GM23338 (cell line): ENCODE data around the gene EIF3K.

Source experiments
- CTCF ChIP-seq, 2 experiments: fragments of 200-600 bp in 1 of 2; sonication (generic) in 1 of 2; conservative IDR thresholded peaks; 2 replicates each; pipeline versions ENCODE4 v1.5.1 to v1.6.1; 2016 to 2017; ENCODE audit warnings: antibody characterized with exemption in 2 of 2, low read depth in 2 of 2, mild to moderate bottlenecking in 2 of 2, moderate library complexity in 1 of 2
- REST ChIP-seq: IDR thresholded peaks from one replicate; pipeline ENCODE4 v1.6.1; 2018; ENCODE audit warnings: antibody characterized with exemption; ENCODE audit not compliant: unreplicated experiment

- TF ChIP-seq CTCF (conservative IDR thresholded peaks at IDR 0.05; ENCODE audit: low read depth in 2 of 2), result no peak
- TF ChIP-seq REST, result no peak
These were observed 34.1 kb downstream of the EIF3K start for GRCh38 chr19:38653028-38653571.
